Lower leg skin (tissue), 4 donors: ENCODE data around the gene CPEB3. TPM values are rescaled to one million over a fixed set of nuclear protein-coding genes. Genes with fewer than 3 reads are reported as not detected.

Source experiments
- DNase-seq, 2 donors: peaks; one replicate each; pipeline ENCODE4 v3.0.0-alpha.2; 2019; ENCODE audit warnings: low spot score in 2 of 2
- H3K4me3 ChIP-seq: fragments of 200-600 bp; sonication (generic); 2 replicates; pipeline ENCODE4 v1.5.1; 2017; ENCODE audit warnings: mild to moderate bottlenecking, low read depth; ENCODE audit not compliant: poor library complexity, severe bottlenecking
- POLR2A ChIP-seq, 2 donors: fragments of 450-650 bp; IDR thresholded peaks; one replicate each; pipeline ENCODE4 v1.6.1; 2016 to 2017; ENCODE audit warnings: antibody characterized with exemption in 2 of 2, mild to moderate bottlenecking in 1 of 2, moderate library complexity in 1 of 2
- WGBS, 2 donors: methylation state at CpG; one replicate each; pipeline ENCODE4 v1.1.5; 2018; 5-methylcytosine and 5-hydroxymethylcytosine counted together
- intact Hi-C: fragments of 100-400 bp; cut with DNase I; formaldehyde crosslinking; loops from one replicate; pipeline ENCODE4 v1.15.0; 2023; ENCODE audit warnings: low total_unique reads
- total RNA-seq, 4 donors: library from RNA; depleted of rRNA; stranded (reverse); fragments of >200 nt; gene quantifications; one replicate each; pipeline ENCODE4 v1.1.0, GENCODE V29; 2016
- TF ChIP-seq, protein P1 (sequence below), 3 donors: fragments of 450-650 bp; IDR thresholded peaks; one replicate each; pipeline ENCODE4 v1.5.1; 2016; ENCODE audit warnings: antibody characterized with exemption in 3 of 3, mild to moderate bottlenecking in 3 of 3, moderate library complexity in 2 of 3

CPEB3 gene
- total RNA-seq, 4 donors from 2014 or later, result 10.8 to 15.2 (median 13.6) TPM

DNA sequence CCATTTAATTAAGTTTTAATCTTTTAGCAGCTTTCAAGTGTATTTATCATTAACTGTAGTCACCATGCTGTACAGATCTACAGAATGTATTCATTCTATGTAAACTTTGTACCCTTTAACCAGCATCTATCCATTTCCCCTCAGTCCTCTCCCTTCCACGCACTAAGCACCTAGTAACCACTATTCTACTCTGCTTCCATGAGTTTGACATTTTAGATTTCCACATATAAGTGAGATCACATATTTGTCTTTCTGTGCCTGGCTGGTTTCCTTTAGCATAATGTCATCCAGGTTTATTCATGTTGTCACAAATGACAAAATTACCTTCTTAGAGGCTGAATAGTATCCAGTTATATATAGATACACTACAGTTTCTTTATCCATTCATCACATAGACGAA lies 287.6 kb downstream of the CPEB3 start:
- WGBS, 2 donors, result 84 to 88% methylated on average over 2 of the region's 2 CpGs
- DNase-seq, result no peak
- no peak overlapping the region for H3K4me3 ChIP-seq
- TF ChIP-seq, protein P1, sequence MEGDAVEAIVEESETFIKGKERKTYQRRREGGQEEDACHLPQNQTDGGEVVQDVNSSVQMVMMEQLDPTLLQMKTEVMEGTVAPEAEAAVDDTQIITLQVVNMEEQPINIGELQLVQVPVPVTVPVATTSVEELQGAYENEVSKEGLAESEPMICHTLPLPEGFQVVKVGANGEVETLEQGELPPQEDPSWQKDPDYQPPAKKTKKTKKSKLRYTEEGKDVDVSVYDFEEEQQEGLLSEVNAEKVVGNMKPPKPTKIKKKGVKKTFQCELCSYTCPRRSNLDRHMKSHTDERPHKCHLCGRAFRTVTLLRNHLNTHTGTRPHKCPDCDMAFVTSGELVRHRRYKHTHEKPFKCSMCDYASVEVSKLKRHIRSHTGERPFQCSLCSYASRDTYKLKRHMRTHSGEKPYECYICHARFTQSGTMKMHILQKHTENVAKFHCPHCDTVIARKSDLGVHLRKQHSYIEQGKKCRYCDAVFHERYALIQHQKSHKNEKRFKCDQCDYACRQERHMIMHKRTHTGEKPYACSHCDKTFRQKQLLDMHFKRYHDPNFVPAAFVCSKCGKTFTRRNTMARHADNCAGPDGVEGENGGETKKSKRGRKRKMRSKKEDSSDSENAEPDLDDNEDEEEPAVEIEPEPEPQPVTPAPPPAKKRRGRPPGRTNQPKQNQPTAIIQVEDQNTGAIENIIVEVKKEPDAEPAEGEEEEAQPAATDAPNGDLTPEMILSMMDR (IDR thresholded peaks at IDR 0.05), result no peak
- TF ChIP-seq POLR2A (IDR thresholded peaks at IDR 0.05), result no peak
- intact Hi-C loops, result loop anchor here (10.0 kb wide), 1 partner anchor 58 kb away; no protein-coding TSS in a partner anchor

GRCh38 chr10:92001995-92002394 lies 288.9 kb downstream of the CPEB3 start:
- no peak overlapping the region for H3K4me3 ChIP-seq
- no peak for DNase-seq
- WGBS, 2 donors, result 96 to 98% methylated on average over 2 of the region's 2 CpGs
- no peak for TF ChIP-seq POLR2A (IDR thresholded peaks at IDR 0.05)
- TF ChIP-seq, protein P1 (IDR thresholded peaks at IDR 0.05), result no peak
- intact Hi-C loops, result loop anchor here (10.0 kb wide), 1 partner anchor 57 kb away; no protein-coding TSS in a partner anchor

DNA sequence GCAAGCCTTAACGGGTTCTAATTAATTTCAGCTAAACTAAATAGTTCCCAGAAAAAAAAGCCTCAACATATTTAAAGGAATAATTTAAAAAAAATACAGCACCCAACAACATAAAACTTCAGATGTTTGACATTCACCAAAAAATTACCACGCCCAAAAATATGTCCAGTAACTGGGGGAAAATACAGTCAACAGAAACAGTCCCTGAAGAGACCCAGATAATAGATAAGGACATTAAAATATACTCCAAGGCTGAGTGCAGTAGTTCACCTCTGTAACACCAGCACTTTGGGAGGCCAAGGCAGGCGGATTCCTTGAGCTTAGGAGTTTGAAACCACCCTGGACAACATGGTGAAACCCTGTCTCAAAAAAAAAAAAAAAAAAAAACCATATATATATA lies 289.3 kb downstream of the CPEB3 start:
- TF ChIP-seq, protein P1 (IDR thresholded peaks at IDR 0.05), result no peak
- no peak for TF ChIP-seq POLR2A (IDR thresholded peaks at IDR 0.05)

More for the DNA sequence above, 289.3 kb downstream of the CPEB3 start:
- DNase-seq, result no peak
- no peak overlapping the region for H3K4me3 ChIP-seq
- intact Hi-C loops, result loop anchor here (10.0 kb wide), 1 partner anchor 57 kb away; no protein-coding TSS in a partner anchor
- WGBS, 2 donors, result 95 to 100% methylated on average over 3 of the region's 3 CpGs

Other genes with a start within 250 kb of the CPEB3 start
- gene MARCHF5, start 89 bp upstream of the CPEB3 start, total RNA-seq, result 10 to 100 TPM; 10.2 to 19.2 (median 14.1) TPM